OCI-LY1 (cell line): ENCODE data around the gene CCDC150.

Experiments used
- CTCF ChIP-seq: fragments of 200-600 bp; sonication (generic), shearing (Covaris generic); IDR thresholded peaks from 2 replicates; pipeline ENCODE4 v1.5.1; 2017; ENCODE audit warnings: mild to moderate bottlenecking, antibody characterized with exemption, low read length, moderate library complexity, mixed read lengths
- EZH2 ChIP-seq: fragments of 200-600 bp; sonication (generic), shearing (Covaris generic); IDR thresholded peaks from 2 replicates; pipeline ENCODE4 v1.8.0; 2017; ENCODE audit warnings: borderline replicate concordance, mixed run types, mild to moderate bottlenecking, antibody characterized with exemption, low read length, moderate library complexity, mixed read lengths

- TF ChIP-seq CTCF (no peak), EZH2 (no peak)
These were observed 20.7 kb downstream of the CCDC150 start for GRCh38 chr2:196660244-196660643.
